KMS-11 (cell line): Measurements from ENCODE around the gene GALNS.

ENCODE experiments used
- H2AFZ ChIP-seq: fragments of 200-600 bp; sonication (generic); 2 replicates; pipeline ENCODE4 v1.6.1; 2016; ENCODE audit warnings: antibody characterized with exemption, mixed run types, low read depth
- H3K27ac ChIP-seq: fragments of 200-600 bp; sonication (generic); 2 replicates; pipeline ENCODE4 v1.6.1; 2016; ENCODE audit warnings: mild to moderate bottlenecking, mixed run types
- H3K27me3 ChIP-seq: fragments of 200-600 bp; sonication (generic); 2 replicates; pipeline ENCODE4 v1.6.1; 2017; ENCODE audit warnings: mild to moderate bottlenecking, low read depth, mixed run types, moderate library complexity; ENCODE audit not compliant: insufficient read depth
- H3K36me3 ChIP-seq: fragments of 200-600 bp; sonication (generic); 2 replicates; pipeline ENCODE4 v1.6.1; 2017; ENCODE audit warnings: mild to moderate bottlenecking, mixed run types; ENCODE audit not compliant: insufficient read depth
- H3K4me1 ChIP-seq: fragments of 200-600 bp; sonication (generic); 2 replicates; pipeline ENCODE4 v1.6.1; 2016; ENCODE audit warnings: mild to moderate bottlenecking, low read depth, mixed run types; ENCODE audit not compliant: poor library complexity, severe bottlenecking
- H3K4me2 ChIP-seq: fragments of 200-600 bp; sonication (generic); 2 replicates; pipeline ENCODE4 v1.7.0; 2016; ENCODE audit warnings: mild to moderate bottlenecking, mixed run types
- H3K4me3 ChIP-seq: fragments of 200-600 bp; sonication (generic); IDR thresholded peaks from 2 replicates; pipeline ENCODE4 v1.6.1; 2017; ENCODE audit warnings: low read depth, low read length, mixed read lengths; ENCODE audit not compliant: insufficient read depth
- H3K79me2 ChIP-seq: fragments of 200-600 bp; sonication (generic); 2 replicates; pipeline ENCODE4 v1.6.1; 2016; ENCODE audit warnings: low read depth, mixed run types; ENCODE audit not compliant: insufficient read depth
- H3K9ac ChIP-seq: fragments of 200-600 bp; sonication (generic); 2 replicates; pipeline ENCODE4 v1.6.1; 2016; ENCODE audit warnings: mild to moderate bottlenecking, mixed run types
- H4K20me1 ChIP-seq: fragments of 200-600 bp; sonication (generic); 2 replicates; pipeline ENCODE4 v1.6.1; 2016; ENCODE audit warnings: mild to moderate bottlenecking, mixed run types; ENCODE audit not compliant: insufficient read depth
- CTCF ChIP-seq: fragments of 200-600 bp; sonication (generic); conservative IDR thresholded peaks from 2 replicates; pipeline ENCODE4 v1.6.1; 2017; ENCODE audit warnings: low read depth, mild to moderate bottlenecking, antibody characterized with exemption, low read length, moderate library complexity, mixed read lengths

Gene GALNS

GRCh38 chr16:88770461-88771293, 86.1 kb downstream of the GALNS start:
- Histone ChIP-seq H2AFZ (no peak overlapping the region), H3K36me3 (no peaks in the 10 kb centered on the region; the same call in 1 of the 2 replicates), H3K27ac (no peak overlapping the region), H3K4me3 (no peak overlapping the region), H3K4me2 (no peak overlapping the region), H3K4me1 (no peaks in the 10 kb centered on the region), H4K20me1 (peaks cover 67% of the 10 kb centered on the region), H3K9ac (no peak overlapping the region), H3K79me2 (peaks cover 99% of the 10 kb centered on the region), H3K27me3 (no peaks in the 10 kb centered on the region)
- no peak for TF ChIP-seq CTCF

GRCh38 chr16:88769617-88770460, 86.9 kb downstream of the GALNS start:
- Histone ChIP-seq H3K4me3 (no peak overlapping the region), H3K4me2 (no peak overlapping the region), H3K27me3 (no peaks in the 10 kb centered on the region), H3K79me2 (peaks cover 99% of the 10 kb centered on the region), H3K36me3 (no peaks in the 10 kb centered on the region; the same call in 1 of the 2 replicates), H3K27ac (no peak overlapping the region), H3K4me1 (no peaks in the 10 kb centered on the region), H2AFZ (no peak overlapping the region), H3K9ac (no peak overlapping the region), H4K20me1 (peaks cover 66% of the 10 kb centered on the region)
- no peak for TF ChIP-seq CTCF

DNA sequence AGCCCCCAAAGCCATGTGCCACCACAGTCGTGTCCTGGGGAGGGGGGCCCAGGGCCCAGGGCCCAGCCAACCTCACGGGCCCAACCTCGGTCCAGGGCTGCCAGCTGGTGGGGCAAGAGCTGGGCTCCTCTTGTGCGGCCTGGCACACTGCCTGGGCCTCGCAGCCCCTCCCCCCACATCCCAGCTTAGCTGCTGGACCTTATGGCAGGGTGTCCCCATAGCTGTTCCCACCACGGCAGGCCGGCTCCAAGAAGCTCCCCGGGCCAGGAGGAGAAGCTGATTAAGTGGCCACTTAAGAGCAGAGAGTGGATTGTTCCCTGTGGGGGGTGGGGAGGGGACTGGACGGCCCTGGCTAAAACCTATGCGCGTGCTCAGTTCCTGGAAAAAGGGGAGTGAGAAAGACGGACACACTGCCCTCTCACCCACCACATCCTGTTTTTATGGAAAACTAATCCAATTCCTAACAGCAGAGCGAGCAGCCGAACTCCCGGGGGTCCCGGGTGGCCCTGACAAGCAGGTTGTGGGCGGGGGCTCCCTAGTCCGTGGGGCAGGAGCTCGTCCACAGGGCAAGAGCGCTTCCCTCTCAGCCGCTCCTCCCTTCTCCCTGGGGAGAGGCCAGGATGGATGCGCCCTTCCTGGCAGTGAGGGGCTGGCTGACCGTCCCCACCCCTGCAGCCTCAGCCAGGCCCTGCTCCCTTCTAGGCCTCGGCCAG, 88.5 kb downstream of the GALNS start:
- no peak for TF ChIP-seq CTCF
- Histone ChIP-seq H4K20me1 (peaks cover 69% of the 10 kb centered on the region), H3K27me3 (no peaks in the 10 kb centered on the region), H3K27ac (no peak overlapping the region), H3K9ac (no peak overlapping the region), H3K4me1 (no peaks in the 10 kb centered on the region), H3K36me3 (no peaks in the 10 kb centered on the region; the same call in 1 of the 2 replicates), H2AFZ (no peak overlapping the region), H3K4me2 (no peak overlapping the region), H3K4me3 (no peak overlapping the region), H3K79me2 (peaks cover 99% of the 10 kb centered on the region)

DNA sequence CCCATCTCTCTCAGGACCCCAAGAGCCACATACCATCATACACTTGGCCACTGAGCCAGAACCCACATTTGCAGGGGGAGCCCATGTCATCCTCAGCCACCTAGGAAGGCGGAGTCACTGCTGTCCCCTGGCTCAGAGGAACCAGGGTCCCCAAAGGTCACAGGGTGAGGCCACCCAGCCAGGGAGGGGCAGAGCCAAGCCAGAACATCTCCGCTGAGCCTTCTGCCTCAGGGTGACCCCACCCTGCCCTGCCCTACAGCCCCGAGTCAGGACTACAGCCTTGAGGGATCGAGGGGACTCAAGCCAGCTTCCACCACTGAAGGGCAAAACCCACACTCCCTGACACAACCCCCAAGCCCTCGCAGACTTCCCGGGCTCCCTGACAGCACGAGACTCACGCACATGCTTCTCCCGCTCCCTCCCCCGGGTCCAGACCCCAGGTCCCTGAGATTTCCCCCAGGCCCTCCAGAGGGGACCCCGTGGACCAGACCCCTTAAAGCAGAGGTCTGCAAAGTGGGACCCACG, 89.1 kb downstream of the GALNS start:
- no peak overlapping the region for H3K27ac ChIP-seq
- H3K4me1 ChIP-seq, result no peaks in the 10 kb centered on the region

More for the DNA sequence above, 89.1 kb downstream of the GALNS start:
- Histone ChIP-seq H3K79me2 (peaks cover 99% of the 10 kb centered on the region), H3K4me2 (no peak overlapping the region), H3K27me3 (no peaks in the 10 kb centered on the region), H3K36me3 (no peaks in the 10 kb centered on the region; the same call in 1 of the 2 replicates), H2AFZ (no peak overlapping the region), H3K9ac (no peak overlapping the region), H4K20me1 (peaks cover 73% of the 10 kb centered on the region), H3K4me3 (no peak overlapping the region)
- no peak for TF ChIP-seq CTCF
